Measurements from ENCODE around the gene INPPL1.

The INPPL1 gene

GRCh38 chr11:72216638-72217037 is 7.9 kb upstream of the INPPL1 start, which contains the start of gene FOLR2:
Gene FOLR2 (plus strand): TSS chr11:72216794. CDS start chr11:72218585, 1,791 bp downstream.
- Histone ChIP-seq H3K4me3 (ENCODE audit: severe bottlenecking) (no peak within 1 kb of the TSS), H3K27ac (ENCODE audit: poor library complexity, severe bottlenecking) (no peak within 1 kb of the TSS), H3K27me3 (ENCODE audit: insufficient read depth, poor library complexity, severe bottlenecking) (no peaks in the 10 kb centered on the region), H3K4me1 (ENCODE audit: insufficient read depth, poor library complexity, severe bottlenecking) (no peaks in the 10 kb centered on the region), H3K36me3 (ENCODE audit: low read depth) (no peaks in the 10 kb centered on the region), H3K9me3 (ENCODE audit: severe bottlenecking) (no peaks in the 10 kb centered on the region)
- no peak for DNase-seq (ENCODE audit: low spot score)
- no peak for TF ChIP-seq CTCF (IDR thresholded peaks at IDR 0.05; ENCODE audit: poor library complexity, severe bottlenecking)
- no peak for ATAC-seq (ENCODE audit: low read depth)

- DNase-seq (ENCODE audit: low spot score) (no peak), ATAC-seq (ENCODE audit: low read depth) (no peak)
- TF ChIP-seq CTCF (IDR thresholded peaks at IDR 0.05; ENCODE audit: poor library complexity, severe bottlenecking) = no peak
- Histone ChIP-seq H3K27ac (ENCODE audit: poor library complexity, severe bottlenecking) (no peak overlapping the region), H3K27me3 (ENCODE audit: insufficient read depth, poor library complexity, severe bottlenecking) (no peaks in the 10 kb centered on the region), H3K4me3 (ENCODE audit: severe bottlenecking) (no peak overlapping the region), H3K9me3 (ENCODE audit: severe bottlenecking) (no peaks in the 10 kb centered on the region), H3K36me3 (ENCODE audit: low read depth) (no peaks in the 10 kb centered on the region), H3K4me1 (ENCODE audit: insufficient read depth, poor library complexity, severe bottlenecking) (no peaks in the 10 kb centered on the region)
These were observed 6.7 kb upstream of the INPPL1 start for GRCh38 chr11:72217841-72218240.

GRCh38 chr11:72218251-72218745 is 6.3 kb upstream of the INPPL1 start:
- ATAC-seq (ENCODE audit: low read depth) (no peak), DNase-seq (ENCODE audit: low spot score) (no peak)
- Histone ChIP-seq H3K9me3 (ENCODE audit: severe bottlenecking) (no peaks in the 10 kb centered on the region), H3K36me3 (ENCODE audit: low read depth) (no peaks in the 10 kb centered on the region), H3K4me3 (ENCODE audit: severe bottlenecking) (no peak overlapping the region), H3K4me1 (ENCODE audit: insufficient read depth, poor library complexity, severe bottlenecking) (no peaks in the 10 kb centered on the region), H3K27me3 (ENCODE audit: insufficient read depth, poor library complexity, severe bottlenecking) (no peaks in the 10 kb centered on the region), H3K27ac (ENCODE audit: poor library complexity, severe bottlenecking) (no peak overlapping the region)
- no peak for TF ChIP-seq CTCF (IDR thresholded peaks at IDR 0.05; ENCODE audit: poor library complexity, severe bottlenecking)

GRCh38 chr11:72220696-72221363 is 3.7 kb upstream of the INPPL1 start:
- DNase-seq (ENCODE audit: low spot score) (no peak), ATAC-seq (ENCODE audit: low read depth) (no peak)
- Histone ChIP-seq H3K9me3 (ENCODE audit: severe bottlenecking) (no peaks in the 10 kb centered on the region), H3K36me3 (ENCODE audit: low read depth) (no peaks in the 10 kb centered on the region), H3K4me3 (ENCODE audit: severe bottlenecking) (no peak overlapping the region), H3K27ac (ENCODE audit: poor library complexity, severe bottlenecking) (no peak overlapping the region), H3K4me1 (ENCODE audit: insufficient read depth, poor library complexity, severe bottlenecking) (peaks cover 5% of the 10 kb centered on the region), H3K27me3 (ENCODE audit: insufficient read depth, poor library complexity, severe bottlenecking) (no peaks in the 10 kb centered on the region)
- no peak for TF ChIP-seq CTCF (IDR thresholded peaks at IDR 0.05; ENCODE audit: poor library complexity, severe bottlenecking)

GRCh38 chr11:72221386-72222075 is 3.0 kb upstream of the INPPL1 start:
- H3K4me1 ChIP-seq (ENCODE audit: insufficient read depth, poor library complexity, severe bottlenecking) = peaks cover 5% of the 10 kb centered on the region
- DNase-seq (ENCODE audit: low spot score) = no peak

More at GRCh38 chr11:72221386-72222075, 3.0 kb upstream of the INPPL1 start:
- no peaks in the 10 kb centered on the region for H3K9me3 ChIP-seq (ENCODE audit: severe bottlenecking)
- no peaks in the 10 kb centered on the region for H3K27me3 ChIP-seq (ENCODE audit: insufficient read depth, poor library complexity, severe bottlenecking)
- ATAC-seq (ENCODE audit: low read depth) = no peak
- no peak for TF ChIP-seq CTCF (IDR thresholded peaks at IDR 0.05; ENCODE audit: poor library complexity, severe bottlenecking)
- H3K4me3 ChIP-seq (ENCODE audit: severe bottlenecking) = no peak overlapping the region
- no peak overlapping the region for H3K27ac ChIP-seq (ENCODE audit: poor library complexity, severe bottlenecking)
- H3K36me3 ChIP-seq (ENCODE audit: low read depth) = peaks cover 5% of the 10 kb centered on the region

Measured in RWPE2 (cell line).